Lower leg skin (tissue), 3 donors: ENCODE data around the gene SLC6A2.

Experiments used
- POLR2A ChIP-seq, 2 donors: fragments of 450-650 bp; IDR thresholded peaks; one replicate each; pipeline ENCODE4 v1.6.1; 2016 to 2017; ENCODE audit warnings: antibody characterized with exemption in 2 of 2, mild to moderate bottlenecking in 1 of 2, moderate library complexity in 1 of 2
- TF ChIP-seq, protein P1 (sequence below), 3 donors: fragments of 450-650 bp; IDR thresholded peaks; one replicate each; pipeline ENCODE4 v1.5.1; 2016; ENCODE audit warnings: antibody characterized with exemption in 3 of 3, mild to moderate bottlenecking in 3 of 3, moderate library complexity in 2 of 3

DNA sequence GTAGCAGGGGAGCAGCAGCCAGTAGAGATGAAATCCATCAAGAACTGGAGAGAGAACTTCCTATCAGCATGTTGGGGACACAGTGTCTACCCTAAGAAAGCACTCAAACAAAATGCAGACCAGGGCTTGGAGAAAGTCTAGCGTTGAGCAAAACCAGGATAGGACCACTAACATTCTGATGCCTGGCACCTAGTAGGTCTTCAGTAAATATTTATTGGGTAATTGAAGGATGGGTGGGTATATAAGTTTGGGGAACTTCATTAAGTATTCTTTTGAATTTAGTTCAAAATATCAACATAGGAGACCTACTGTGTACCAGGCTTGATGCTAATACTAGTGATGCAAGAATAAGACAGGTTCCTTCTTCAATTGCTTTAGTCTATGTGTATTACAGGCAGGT is 30.9 kb downstream of the SLC6A2 start:
- TF ChIP-seq, protein P1, sequence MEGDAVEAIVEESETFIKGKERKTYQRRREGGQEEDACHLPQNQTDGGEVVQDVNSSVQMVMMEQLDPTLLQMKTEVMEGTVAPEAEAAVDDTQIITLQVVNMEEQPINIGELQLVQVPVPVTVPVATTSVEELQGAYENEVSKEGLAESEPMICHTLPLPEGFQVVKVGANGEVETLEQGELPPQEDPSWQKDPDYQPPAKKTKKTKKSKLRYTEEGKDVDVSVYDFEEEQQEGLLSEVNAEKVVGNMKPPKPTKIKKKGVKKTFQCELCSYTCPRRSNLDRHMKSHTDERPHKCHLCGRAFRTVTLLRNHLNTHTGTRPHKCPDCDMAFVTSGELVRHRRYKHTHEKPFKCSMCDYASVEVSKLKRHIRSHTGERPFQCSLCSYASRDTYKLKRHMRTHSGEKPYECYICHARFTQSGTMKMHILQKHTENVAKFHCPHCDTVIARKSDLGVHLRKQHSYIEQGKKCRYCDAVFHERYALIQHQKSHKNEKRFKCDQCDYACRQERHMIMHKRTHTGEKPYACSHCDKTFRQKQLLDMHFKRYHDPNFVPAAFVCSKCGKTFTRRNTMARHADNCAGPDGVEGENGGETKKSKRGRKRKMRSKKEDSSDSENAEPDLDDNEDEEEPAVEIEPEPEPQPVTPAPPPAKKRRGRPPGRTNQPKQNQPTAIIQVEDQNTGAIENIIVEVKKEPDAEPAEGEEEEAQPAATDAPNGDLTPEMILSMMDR (IDR thresholded peaks at IDR 0.05) = no peak
- no peak for TF ChIP-seq POLR2A (IDR thresholded peaks at IDR 0.05)
